ENCODE results near the gene CLPTM1. TPM values are rescaled to one million over a fixed set of nuclear protein-coding genes. Genes with fewer than 3 reads are reported as not detected.
"Not testable (repeated sequence)": the region's sequence is repeated elsewhere in the genome, so short reads cannot be mapped to it uniquely, and the experiment has no call there.

The CLPTM1 gene
- total RNA-seq, 1 donor from 2014 or later: 73.2 TPM

- no peak for DNase-seq (ENCODE audit: low read depth)
Measured at GRCh38 chr19:44973982-44974735, 19.0 kb downstream of the CLPTM1 start.

- DNase-seq (ENCODE audit: low read depth): no peak
Measured at GRCh38 chr19:44974857-44975256, 19.7 kb downstream of the CLPTM1 start.

GRCh38 chr19:44975444-44975843 lies 20.3 kb downstream of the CLPTM1 start:
- no peak for DNase-seq (ENCODE audit: low read depth)

GRCh38 chr19:44984005-44984404 lies 28.8 kb downstream of the CLPTM1 start:
- DNase-seq (ENCODE audit: low read depth): no peak

GRCh38 chr19:44985445-44985844 lies 30.3 kb downstream of the CLPTM1 start:
- DNase-seq (ENCODE audit: low read depth): peak; percentile 64

- no peak for DNase-seq (ENCODE audit: low read depth)
Measured at GRCh38 chr19:44986389-44986788, 31.2 kb downstream of the CLPTM1 start.

GRCh38 chr19:44987148-44987675 lies 32.0 kb downstream of the CLPTM1 start:
- DNase-seq (ENCODE audit: low read depth): no peak

- no peak for DNase-seq (ENCODE audit: low read depth)
Measured at GRCh38 chr19:44988273-44988672, 33.1 kb downstream of the CLPTM1 start.

GRCh38 chr19:44988896-44989556 lies 33.8 kb downstream of the CLPTM1 start:
- peak; percentile 64 for DNase-seq (ENCODE audit: low read depth)

GRCh38 chr19:44990459-44990858 lies 35.3 kb downstream of the CLPTM1 start:
- DNase-seq (ENCODE audit: low read depth): no peak

- no peak for DNase-seq (ENCODE audit: low read depth)
Measured at GRCh38 chr19:44990966-44991365, 35.8 kb downstream of the CLPTM1 start.

GRCh38 chr19:44992336-44993163 lies 37.4 kb downstream of the CLPTM1 start:
- DNase-seq (ENCODE audit: low read depth): no peak

- no peak for DNase-seq (ENCODE audit: low read depth)
Measured at GRCh38 chr19:44993526-44993925, 38.3 kb downstream of the CLPTM1 start.

GRCh38 chr19:44993926-44994537 lies 38.9 kb downstream of the CLPTM1 start:
- DNase-seq (ENCODE audit: low read depth): peak; percentile 59

GRCh38 chr19:44998025-44998424 lies 42.8 kb downstream of the CLPTM1 start:
- DNase-seq (ENCODE audit: low read depth): no peak

GRCh38 chr19:44999131-44999925 lies 44.1 kb downstream of the CLPTM1 start:
- peak; percentile 41 for DNase-seq (ENCODE audit: low read depth)

- DNase-seq (ENCODE audit: low read depth): not testable (repeated sequence)
Measured at GRCh38 chr19:45000665-45001064, 45.5 kb downstream of the CLPTM1 start.

- DNase-seq (ENCODE audit: low read depth): peak; percentile 92
Measured at GRCh38 chr19:45001087-45001739, 46.0 kb downstream of the CLPTM1 start, which contains the start of gene RELB. Gene RELB, plus strand, starts transcription at chr19:45001464. Its CDS starts 116 bp downstream, at chr19:45001580.

GRCh38 chr19:45003485-45003884 lies 48.3 kb downstream of the CLPTM1 start:
- DNase-seq (ENCODE audit: low read depth): no peak

- DNase-seq (ENCODE audit: low read depth): no peak
Measured at GRCh38 chr19:45005787-45006186, 50.6 kb downstream of the CLPTM1 start.

Measured in myocyte (in vitro differentiated cells).